NCI-H2107 (cell line): Measurements from ENCODE around the gene FZD7.

Experiments
- DNase-seq: peaks from one replicate; lab custom pipeline; 2025; lab: John Stamatoyannopoulos, UW

The FZD7 gene

GRCh38 chr2:202033317-202034248 lies at the start of gene FZD7:
Gene FZD7, plus strand, starts transcription at chr2:202033855. Its CDS starts 793 bp downstream, at chr2:202034648.
- peak; percentile 30 for DNase-seq

- no peak for DNase-seq
Measured at GRCh38 chr2:201984333-201984732, 49.3 kb upstream of the FZD7 start.

- DNase-seq = peak; percentile 13
Measured at GRCh38 chr2:201984800-201985525, 48.7 kb upstream of the FZD7 start.

GRCh38 chr2:201985728-201986462 lies 47.8 kb upstream of the FZD7 start:
- no peak for DNase-seq

- DNase-seq = no peak
Measured at GRCh38 chr2:201986463-201986735, 47.3 kb upstream of the FZD7 start.

- no peak for DNase-seq
Measured at GRCh38 chr2:201987426-201987825, 46.2 kb upstream of the FZD7 start.

- DNase-seq = no peak
Measured at GRCh38 chr2:201990069-201990468, 43.6 kb upstream of the FZD7 start.

GRCh38 chr2:201992960-201993359 lies 40.7 kb upstream of the FZD7 start:
- no peak for DNase-seq

- no peak for DNase-seq
Measured at GRCh38 chr2:201994973-201995638, 38.5 kb upstream of the FZD7 start.

- DNase-seq = no peak
Measured at GRCh38 chr2:201996006-201996405, 37.6 kb upstream of the FZD7 start.

GRCh38 chr2:201996679-201997314 lies 36.9 kb upstream of the FZD7 start:
- no peak for DNase-seq

GRCh38 chr2:201999279-201999678 lies 34.4 kb upstream of the FZD7 start:
- DNase-seq = no peak

GRCh38 chr2:202001826-202002225 lies 31.8 kb upstream of the FZD7 start:
- DNase-seq = no peak

GRCh38 chr2:202002381-202002780 lies 31.3 kb upstream of the FZD7 start:
- no peak for DNase-seq

- DNase-seq = no peak
Measured at GRCh38 chr2:202005272-202005887, 28.3 kb upstream of the FZD7 start.

- DNase-seq = no peak
Measured at GRCh38 chr2:202006301-202006700, 27.4 kb upstream of the FZD7 start.

GRCh38 chr2:202007015-202007982 lies 26.4 kb upstream of the FZD7 start:
- no peak for DNase-seq

- DNase-seq = no peak
Measured at GRCh38 chr2:202007983-202008354, 25.7 kb upstream of the FZD7 start.

- DNase-seq = no peak
Measured at GRCh38 chr2:202009019-202009481, 24.6 kb upstream of the FZD7 start.

GRCh38 chr2:202009581-202009980 lies 24.1 kb upstream of the FZD7 start:
- DNase-seq = no peak
